ENCODE results near the gene WDR89. TPM values are rescaled to one million over a fixed set of nuclear protein-coding genes. Genes with fewer than 3 reads are reported as not detected.

The WDR89 gene
- polyA plus RNA-seq, 1 of the 3 experiments (the other 2 are of a cell fraction): 2.6 TPM

- no peak for TF ChIP-seq RCOR1 (IDR thresholded peaks at IDR 0.05; ENCODE audit: low read length)
- no peak for TF ChIP-seq GABPA (IDR thresholded peaks at IDR 0.05; ENCODE audit: low read depth)
- TF ChIP-seq FOSL2 (IDR thresholded peaks at IDR 0.05; ENCODE audit: borderline replicate concordance, low read depth): no peak
- TF ChIP-seq GATA2 (CRISPR knock-in tag; IDR thresholded peaks at IDR 0.05): no peak
- no peak for TF ChIP-seq ZBTB33 (IDR thresholded peaks at IDR 0.05; ENCODE audit: borderline replicate concordance, low read depth)
- no peak for TF ChIP-seq FOXJ3 (CRISPR knock-in tag; IDR thresholded peaks at IDR 0.05)
- no peak for TF ChIP-seq PBX3 (IDR thresholded peaks at IDR 0.05)
- no peak for TF ChIP-seq RFX5 (IDR thresholded peaks at IDR 0.05; ENCODE audit: low read length)
- no peak for TF ChIP-seq RXRA (IDR thresholded peaks at IDR 0.05; ENCODE audit: borderline replicate concordance, low read depth)
- no peak for TF ChIP-seq EZH2phosphoT487 (IDR thresholded peaks at IDR 0.05; ENCODE audit: borderline replicate concordance, low read depth)
- TF ChIP-seq NFIC (IDR thresholded peaks at IDR 0.05; ENCODE audit: borderline replicate concordance): no peak
- TF ChIP-seq USF1 (IDR thresholded peaks at IDR 0.05; ENCODE audit: borderline replicate concordance, low read depth): no peak
- TF ChIP-seq SMC3 (IDR thresholded peaks at IDR 0.05; ENCODE audit: low read depth, low read length): no peak
Observed at GRCh38 chr14:63659726-63660125, 18.1 kb upstream of the WDR89 start (continued).

GRCh38 chr14:63656194-63656593, 14.5 kb upstream of the WDR89 start:
- H3F3A ChIP-seq (replicated peaks; ENCODE audit: insufficient read depth): peaks cover 5% of the 10 kb centered on the region
- H3K36me3 ChIP-seq (replicated peaks in 1 of 2; ENCODE audit: control insufficient read depth in 1 of 2, insufficient read depth in 2 of 2, low read length in 1 of 2): no peaks in the 10 kb centered on the region
- no peak overlapping the region for H3K9ac ChIP-seq
- no peak overlapping the region for H3K4me2 ChIP-seq
- H4K20me1 ChIP-seq (ENCODE audit: insufficient read depth): no peaks in the 10 kb centered on the region
- H2AFZ ChIP-seq (ENCODE audit: low read depth): no peak overlapping the region
- no peak for DNase-seq
- H3K27me3 ChIP-seq (ENCODE audit: insufficient read depth): no peaks in the 10 kb centered on the region
- TF ChIP-seq ZBTB33 (IDR thresholded peaks at IDR 0.05; ENCODE audit: borderline replicate concordance, low read depth) (no peak), GABPA (IDR thresholded peaks at IDR 0.05; ENCODE audit: low read depth) (no peak)
- CTCF ChIA-PET: interaction anchor here (0.5 kb wide), 1 partner anchor 54 kb away, joined by 3 read pairs; no protein-coding TSS in a partner anchor
- H3K9me2 ChIP-seq: no peaks in the 10 kb centered on the region
- no peak overlapping the region for H3K4me3 ChIP-seq (ENCODE audit: low read depth in 2 of 2, low read length in 1 of 2)
- POLR2A ChIA-PET: no interaction called here
- WGBS (ENCODE audit: low lambda C conversion rate): 82% methylated on average over 4 of the region's 4 CpGs
- no peaks in the 10 kb centered on the region for H3K79me2 ChIP-seq (ENCODE audit: insufficient read depth)
- H3K4me1 ChIP-seq (ENCODE audit: control insufficient read depth in 1 of 2, insufficient read depth in 2 of 2, low read depth in 1 of 2, low read length in 1 of 2): no peaks in the 10 kb centered on the region
- no peak overlapping the region for H3K27ac ChIP-seq (ENCODE audit: low read depth in 2 of 2, low read length in 1 of 2)
- no peaks in the 10 kb centered on the region for H3K9me3 ChIP-seq

Measured in SK-N-SH (cell line).